HG03354 (cell line): ENCODE measurements around the gene PFN1.
"Not testable (repeated sequence)": the region's sequence is repeated elsewhere in the genome, so short reads cannot be mapped to it uniquely, and the experiment has no call there.

ENCODE experiments used
- ATAC-seq: cut with Tn5 transposase; IDR thresholded peaks from one replicate; pipeline ENCODE4 v1.9.1; 2021; ENCODE audit warnings: mild to moderate bottlenecking; ENCODE audit not compliant: unreplicated experiment, poor library complexity, severe bottlenecking

The PFN1 gene

DNA sequence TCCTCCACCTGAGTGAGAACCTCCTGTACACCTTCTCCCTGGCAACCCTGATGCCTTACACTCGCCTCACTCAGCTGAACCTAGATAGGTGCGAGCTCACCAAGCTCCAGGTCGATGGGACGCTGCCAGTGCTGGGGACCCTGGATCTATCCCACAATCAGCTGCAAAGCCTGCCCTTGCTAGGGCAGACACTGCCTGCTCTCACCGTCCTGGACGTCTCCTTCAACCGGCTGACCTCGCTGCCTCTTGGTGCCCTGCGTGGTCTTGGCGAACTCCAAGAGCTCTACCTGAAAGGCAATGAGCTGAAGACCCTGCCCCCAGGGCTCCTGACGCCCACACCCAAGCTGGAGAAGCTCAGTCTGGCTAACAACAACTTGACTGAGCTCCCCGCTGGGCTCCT lies 15.6 kb downstream of the PFN1 start:
- no peak for ATAC-seq

DNA sequence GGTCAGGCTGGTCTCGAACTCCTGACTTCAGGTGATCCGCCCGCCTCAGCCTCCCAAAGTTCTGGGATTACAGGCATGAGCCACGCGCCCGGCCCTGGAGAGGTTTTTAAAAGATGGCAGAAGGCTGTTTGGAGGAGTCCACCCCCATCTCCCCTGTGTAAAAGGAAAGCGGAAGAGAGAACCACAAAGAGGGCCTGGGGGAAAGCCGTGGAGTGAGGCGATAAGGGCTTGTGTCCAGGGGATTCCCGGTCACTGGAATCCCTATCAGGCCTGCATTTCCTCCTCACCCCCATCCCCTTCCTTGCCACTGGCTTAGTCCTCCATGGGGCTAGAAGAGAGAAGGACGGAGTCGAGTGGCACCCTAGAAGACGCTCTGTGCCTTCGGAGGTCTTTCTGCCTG lies 16.4 kb downstream of the PFN1 start, which contains the start of gene GP1BA:
Gene GP1BA, plus strand, starts transcription at position 315 of the 400 bp plus-strand sequence. CDS start 328 bp downstream, outside the sequence.
- ATAC-seq, result no peak

DNA sequence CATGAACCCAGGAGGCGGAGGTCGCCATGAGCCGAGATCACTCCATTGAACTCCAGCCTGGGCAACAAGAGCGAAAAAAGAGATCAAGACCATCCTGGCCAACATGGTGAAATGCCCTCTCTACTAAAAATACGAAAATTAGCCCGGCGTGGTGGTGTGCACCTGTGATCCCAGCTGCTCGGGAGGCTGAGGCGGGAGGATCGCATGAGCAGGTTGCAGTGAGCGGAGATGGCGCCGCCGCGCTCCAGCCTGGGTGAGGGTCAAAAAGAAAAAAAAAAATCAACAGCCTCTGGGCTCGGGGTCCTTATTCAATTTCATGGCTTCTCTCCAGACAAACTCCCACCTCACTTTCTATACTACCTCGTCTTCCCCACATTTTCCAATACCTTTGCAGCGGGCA lies 19.4 kb downstream of the PFN1 start:
- ATAC-seq, result no peak

DNA sequence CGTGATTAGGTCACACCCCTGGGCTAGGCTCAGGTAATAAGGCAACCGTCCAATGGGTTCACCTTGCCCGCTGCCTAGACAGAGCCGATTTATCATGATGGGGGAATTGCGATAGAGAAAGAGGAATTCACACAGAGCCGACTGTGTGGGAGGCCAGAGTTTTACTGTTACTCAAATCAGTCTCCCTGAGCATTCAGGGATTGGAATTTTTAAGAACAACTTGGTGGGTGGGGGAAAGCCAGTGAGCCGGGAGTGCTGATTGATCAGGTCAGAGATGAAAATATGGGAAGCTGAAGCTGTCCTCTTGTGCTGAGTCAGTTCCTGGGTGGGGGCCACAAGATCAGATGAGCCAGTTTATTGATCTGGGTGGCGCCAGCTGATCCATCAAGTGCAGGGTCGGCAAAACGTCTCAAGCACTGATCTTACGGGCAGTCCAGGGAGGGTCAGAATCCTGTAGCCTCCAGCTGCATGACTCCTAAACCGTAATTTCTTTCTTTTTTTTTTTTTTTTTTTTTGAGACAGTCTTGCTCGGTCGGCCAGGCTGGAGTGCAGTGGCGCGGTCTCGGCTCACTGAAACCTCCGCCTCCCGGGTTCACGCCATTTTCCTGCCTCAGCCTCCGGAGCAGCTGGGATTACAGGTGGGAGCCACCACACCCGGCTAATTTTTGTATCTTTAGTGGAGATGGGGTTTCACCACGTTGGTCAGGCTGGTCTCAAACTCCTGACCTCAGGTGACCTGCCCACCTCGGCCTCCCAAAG lies 21.6 kb downstream of the PFN1 start:
- ATAC-seq, result not testable (repeated sequence)

DNA sequence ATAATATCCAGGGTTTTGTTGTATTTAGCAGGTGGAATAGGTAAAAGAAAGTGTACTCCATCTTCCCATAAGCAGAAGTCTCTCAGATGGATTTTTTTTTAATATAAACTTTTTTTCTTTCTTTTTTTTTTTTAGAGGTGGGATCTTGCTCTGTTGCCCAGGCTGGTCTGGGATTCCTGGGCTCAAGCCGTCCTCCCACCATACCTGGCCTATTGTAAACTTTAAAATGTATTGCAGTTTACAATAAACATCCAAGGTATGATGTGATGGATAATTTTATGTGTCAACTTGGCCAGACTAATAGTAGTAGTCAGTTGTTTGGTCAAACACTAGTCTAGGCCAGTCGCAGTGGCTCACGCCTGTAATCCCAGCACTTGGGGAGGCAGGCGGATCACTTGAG lies 27.0 kb downstream of the PFN1 start:
- ATAC-seq, result no peak

DNA sequence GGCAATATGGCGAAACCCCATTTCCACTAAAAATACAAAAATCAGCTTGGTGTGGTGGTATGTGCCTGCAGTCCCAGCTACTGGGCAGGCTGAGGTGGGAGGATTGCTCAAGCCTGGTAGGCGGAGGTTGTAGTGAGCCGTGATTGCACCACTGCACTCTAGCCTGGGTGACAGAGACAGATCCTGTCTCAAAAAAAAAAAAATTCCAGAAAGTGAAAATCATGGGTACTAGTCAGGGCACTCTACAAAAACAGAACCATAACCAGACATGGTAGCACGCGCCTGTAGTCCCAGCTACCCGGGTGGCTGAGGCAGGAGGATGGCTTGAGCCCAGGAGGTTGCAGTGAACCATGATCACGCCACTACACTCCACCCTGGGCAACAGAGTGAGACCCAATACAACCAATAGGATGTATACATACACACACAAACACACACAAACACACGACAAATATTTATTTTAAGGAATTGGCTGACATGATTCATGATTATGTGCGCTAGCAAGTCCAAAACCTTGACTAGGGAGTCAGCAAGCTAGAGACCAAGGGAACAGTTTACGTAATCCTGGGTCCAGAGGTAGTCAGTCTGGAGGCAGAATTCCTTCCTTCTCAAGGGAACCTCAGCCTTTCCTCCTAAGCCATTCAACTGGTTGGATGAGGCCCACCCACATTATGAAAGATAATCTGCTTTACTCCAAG lies 27.8 kb downstream of the PFN1 start:
- no peak for ATAC-seq

DNA sequence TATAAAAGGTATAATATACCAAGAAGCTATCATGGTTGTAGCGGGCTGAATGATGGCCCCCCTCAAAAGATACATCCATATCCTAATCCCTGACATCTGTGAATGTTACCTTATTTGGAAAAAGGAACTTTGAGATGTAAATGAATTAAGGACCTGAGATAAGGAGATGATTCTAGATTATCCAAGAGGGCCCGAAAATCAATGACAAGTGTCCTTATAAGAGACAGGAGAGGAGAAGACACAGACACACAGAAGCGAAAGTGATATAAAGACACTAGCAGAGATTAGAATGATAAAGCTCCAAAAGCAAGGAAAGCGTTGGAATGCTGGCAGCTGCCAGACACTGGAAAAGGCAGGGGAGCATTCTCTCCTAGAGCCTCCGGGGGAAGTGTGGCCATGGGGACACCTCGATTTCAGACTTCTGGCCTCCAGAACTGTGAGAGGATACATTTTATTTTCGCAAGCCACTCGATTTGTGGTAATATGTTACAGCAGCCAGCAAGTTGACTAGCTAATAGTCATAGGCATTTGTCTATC lies 28.8 kb downstream of the PFN1 start:
- no peak for ATAC-seq

DNA sequence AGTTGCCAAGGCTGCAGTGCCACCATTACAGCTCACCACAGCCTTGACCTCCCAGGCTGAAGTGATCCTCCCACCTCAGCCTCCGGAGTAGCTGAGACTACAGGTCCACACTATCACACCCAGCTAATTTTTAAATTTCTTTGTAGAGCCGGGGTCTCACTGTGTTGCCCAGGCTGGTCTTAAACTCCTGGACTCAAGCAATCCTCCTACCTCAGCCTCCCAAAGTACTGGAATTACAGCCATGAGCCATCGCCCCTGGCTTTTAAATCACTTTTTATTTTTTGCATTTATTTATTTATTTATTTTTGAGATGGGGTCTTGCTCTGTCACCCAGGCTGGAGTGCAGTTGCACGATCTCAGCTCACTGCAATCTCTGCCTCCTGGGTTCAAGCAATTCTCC lies 33.8 kb downstream of the PFN1 start:
- not testable (repeated sequence) for ATAC-seq

DNA sequence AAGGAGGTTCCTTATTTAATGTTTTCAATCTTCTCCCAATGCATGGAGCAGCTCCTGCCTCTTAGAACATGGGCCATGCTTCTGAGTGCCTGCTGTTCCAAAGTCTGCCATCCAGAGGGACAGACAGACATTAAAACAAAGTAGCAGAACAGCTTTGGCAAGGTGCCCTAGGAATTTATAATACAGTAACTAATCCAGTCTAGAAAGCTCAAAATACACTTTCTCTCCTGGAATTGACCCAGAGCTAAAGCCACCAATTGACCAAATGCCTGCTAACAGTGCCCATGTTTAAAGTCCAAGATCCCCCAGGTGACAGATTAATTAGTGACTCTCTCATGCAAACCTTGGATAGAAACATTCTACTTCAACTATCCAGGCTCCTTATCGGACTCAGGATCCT lies 34.3 kb downstream of the PFN1 start:
- no peak for ATAC-seq

DNA sequence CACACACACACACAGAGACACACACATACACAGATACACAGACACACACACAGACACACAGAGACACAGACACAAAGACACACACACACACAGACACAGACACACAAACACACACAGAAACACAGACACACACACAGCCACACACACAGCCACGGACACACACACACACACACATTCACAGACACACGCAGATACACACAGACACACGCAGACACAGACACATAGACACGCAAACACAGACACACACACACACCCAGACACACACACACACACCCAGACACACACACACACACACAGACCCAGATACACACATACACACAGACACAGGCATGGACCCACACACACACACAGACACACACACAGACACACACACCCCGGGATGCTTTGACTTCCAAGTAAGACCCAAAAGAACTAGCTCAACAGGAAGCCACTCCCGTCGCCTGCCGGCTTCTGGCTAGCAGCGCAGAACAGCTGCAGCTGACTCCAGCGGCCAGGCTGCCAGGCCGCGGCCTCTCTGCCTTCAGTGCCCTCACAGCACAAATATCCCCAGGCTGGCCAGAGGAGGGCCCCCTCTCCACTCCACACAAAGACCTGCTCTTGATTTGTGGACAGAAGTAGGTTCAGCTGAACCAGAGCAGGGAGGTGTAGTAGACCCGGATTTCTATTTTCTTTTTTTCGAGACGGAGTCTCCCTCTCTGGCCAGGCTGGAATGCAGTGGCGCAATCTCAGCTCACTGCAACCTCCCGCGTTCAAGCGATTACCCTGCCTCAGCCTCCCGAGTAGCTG lies 39.4 kb downstream of the PFN1 start:
- ATAC-seq, result no peak

DNA sequence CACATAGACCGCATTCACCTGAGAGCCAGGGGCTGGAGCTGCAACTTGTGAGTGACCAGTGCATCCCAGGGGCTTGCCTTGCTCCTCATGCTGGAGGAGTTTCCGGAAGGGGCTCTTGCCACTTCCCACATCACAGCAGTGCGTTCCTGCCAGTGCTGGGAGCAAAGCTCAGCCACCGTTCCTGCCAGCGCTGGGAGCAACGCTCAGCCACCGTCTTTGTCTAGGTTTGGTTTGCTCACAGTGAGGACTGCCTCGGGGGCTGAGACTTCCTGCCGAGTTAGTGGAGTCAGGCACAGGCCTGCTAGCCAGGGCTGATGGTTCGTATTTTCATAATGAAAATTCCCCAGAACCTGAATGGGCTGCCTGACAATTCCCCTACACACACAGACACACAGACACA lies 40.0 kb downstream of the PFN1 start:
- no peak for ATAC-seq

DNA sequence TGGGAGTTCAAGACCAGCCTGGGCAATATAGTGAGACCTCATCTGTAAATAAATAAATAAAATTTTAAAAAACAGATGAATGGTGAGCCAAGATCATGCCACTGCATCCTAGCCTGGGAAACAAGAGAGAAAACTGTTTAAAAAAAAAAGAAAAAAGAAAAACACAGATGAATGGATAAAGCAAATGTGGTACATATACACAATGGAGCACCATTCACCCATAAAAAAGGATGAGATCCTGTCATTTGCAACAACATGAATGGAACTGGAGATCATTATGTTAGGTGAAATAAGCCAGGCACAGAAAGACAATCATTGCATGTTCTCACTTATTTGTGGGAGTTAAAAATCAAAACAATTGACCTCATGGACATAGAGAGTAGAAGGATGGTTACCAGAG lies 41.7 kb downstream of the PFN1 start:
- ATAC-seq, result not testable (repeated sequence)

DNA sequence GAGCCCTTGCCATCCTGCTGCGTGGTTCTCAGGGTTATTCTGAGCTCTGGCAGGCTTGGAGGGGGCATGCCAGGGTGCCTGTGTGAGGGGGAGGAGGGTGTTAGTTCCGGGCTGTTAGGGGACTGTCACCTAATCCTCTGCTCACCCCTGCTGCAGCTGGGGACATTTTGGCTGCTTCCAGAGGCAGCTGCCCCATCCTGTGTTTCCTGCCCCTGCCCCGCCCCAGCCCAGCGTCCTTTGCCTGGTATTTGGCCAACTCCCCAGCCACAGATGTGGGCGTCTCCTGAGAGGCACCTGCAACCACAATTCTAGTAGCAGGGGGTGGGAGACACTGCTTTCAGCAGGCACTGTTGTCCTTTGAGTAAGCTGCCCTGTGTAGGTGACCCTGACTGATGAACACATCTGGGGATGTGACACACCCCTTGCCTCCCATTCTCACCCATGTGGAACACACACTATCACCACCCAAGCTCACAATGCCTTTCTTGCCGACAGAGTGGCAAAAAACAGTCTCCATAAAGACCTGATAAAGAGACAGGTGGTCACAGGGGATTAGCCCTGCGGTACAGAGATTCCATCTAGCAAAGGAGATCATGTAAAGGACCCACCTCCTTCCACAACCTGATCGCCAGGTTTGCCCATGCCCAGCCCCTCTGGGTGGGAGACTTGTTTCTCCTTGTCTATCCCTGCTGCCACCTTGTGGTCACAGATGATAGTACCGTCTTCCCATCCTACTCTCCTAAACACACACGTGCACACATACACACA lies 45.1 kb downstream of the PFN1 start, which contains the start of gene CHRNE:
Gene CHRNE, minus strand, starts transcription at position 48 of the 768 bp plus-strand sequence. Its CDS starts 35 bp downstream, at position 13.
- ATAC-seq, result no peak

DNA sequence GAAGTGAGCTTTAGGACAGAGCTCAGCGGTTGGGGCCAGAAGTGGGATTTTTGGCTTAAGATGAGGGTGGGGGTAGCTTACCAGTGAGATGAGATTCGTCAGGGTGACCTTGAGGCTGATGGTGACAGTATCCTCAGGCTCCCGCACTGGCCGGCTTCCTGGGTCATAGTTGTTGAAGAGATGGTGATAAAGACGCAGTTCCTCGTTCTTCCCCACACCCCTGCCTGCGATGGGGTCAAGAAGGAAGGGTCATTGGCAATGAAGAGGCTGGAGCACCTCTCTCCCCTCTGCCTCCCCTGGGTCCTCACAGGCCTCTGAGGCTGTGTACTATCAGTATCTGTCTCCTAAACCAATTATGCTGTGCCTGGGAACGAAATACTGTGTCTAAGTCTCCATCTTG lies 45.8 kb downstream of the PFN1 start:
- no peak for ATAC-seq

DNA sequence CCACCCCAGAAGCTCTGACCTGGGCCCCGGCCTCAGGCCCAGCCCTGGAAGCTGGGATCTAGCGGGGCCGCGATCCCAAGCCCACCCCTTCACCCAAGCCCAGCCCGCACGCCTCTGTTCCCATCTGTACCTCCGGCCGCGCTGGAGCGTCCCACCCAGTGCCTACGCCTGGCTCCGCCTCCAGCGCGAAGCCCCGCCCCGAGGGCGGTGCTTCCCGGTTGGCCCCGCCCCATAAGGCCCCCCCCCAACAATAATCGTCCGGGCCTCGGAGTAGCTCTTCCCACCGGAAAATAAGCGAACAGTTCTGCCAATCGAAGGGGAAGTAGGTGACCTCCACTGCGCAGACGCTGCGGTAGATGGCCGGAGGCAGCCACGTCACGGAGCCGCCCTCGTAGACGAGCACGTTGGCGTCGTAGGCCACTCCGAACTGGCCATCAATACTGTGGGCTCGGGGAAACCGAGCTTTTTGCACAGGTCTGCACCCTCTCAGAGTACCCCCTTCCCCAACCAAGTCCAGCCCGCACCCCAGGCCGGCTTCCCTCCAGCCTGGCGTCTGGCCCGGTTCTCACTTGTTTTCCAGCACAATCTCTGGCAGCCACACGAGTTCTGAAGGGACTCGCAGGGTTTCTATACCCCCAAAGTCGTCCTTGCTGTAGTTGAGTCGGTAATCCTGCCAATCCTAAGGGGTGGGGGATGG lies 46.5 kb downstream of the PFN1 start:
- no peak for ATAC-seq

DNA sequence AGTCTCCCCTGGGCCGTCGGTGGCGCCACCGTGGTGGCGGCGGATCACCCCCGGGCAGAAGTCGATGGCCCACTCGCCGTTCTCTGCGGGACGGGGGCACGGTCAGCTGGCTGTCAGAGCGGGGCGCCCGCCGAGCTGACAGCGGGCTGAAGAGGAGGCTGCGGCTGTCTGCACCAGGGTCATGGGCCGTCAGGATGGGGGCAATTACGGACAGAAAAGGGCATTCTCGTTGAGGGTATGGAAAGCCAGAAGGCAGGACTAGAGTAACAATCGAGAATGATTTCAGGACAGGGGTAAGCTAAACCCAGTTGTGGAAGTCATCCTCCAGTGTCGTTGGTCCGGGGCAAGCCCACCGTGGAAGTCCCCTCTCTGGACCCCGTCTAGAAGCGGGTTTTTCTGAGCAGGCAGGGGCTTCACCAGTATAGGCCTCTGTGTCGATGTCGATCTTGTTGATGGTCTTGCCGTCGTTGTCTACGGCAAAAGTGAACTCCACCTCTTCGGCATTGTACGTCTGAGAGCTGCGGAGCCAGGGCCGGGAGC lies 47.2 kb downstream of the PFN1 start:
- no peak for ATAC-seq

DNA sequence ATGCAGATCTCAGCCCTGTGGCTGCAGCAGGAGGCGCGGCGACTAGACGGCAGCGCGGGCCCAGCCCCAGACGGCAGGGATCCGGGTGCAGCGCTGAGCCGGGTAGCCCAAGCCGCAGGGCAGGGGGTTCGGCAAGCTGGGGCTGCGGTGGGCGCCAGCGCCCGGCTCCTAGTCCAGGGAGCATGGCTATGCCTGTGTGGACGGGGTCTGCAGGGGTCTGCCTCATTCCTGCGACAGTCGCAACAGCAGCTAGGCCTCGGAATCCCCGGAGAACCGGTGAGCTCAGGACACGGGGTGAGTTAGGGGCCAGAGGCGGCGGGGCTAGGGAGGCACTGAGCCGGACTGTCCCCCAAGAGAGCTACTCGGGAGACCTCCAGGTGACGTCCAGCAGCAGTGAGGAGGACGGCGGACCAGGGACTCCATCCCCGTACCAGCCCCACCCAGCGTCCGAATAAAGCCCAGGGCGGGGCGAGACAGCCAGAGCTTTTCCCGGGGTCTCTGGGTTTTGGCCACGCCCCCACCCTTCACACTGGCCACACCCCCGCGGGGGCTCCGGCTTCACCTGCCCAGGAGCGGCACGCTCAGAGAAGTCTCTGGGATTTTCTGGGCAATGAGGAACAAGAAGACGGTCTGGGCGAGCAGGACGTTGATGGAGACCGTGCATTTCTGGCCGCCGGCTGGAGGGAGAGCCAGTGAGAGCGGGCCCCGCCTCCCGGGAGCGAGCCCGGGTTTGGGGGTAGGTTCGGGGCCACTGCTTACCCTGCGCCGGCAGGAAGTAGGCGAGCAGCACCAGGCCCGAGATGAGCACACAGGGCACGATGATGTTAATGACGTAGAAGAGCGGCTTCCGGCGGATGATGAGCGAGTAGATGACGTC lies 47.9 kb downstream of the PFN1 start:
- ATAC-seq, result no peak
